Stimulated activated CD4-positive, alpha-beta T cell treated with anti-CD3 and anti-CD28 coated beads, Interleukin-1b, Interleukin-23, amount 100 ng/mL, for 1 hour (primary cell): ENCODE data around the gene ITSN1.
"Not testable (repeated sequence)": the region's sequence is repeated elsewhere in the genome, so short reads cannot be mapped to it uniquely, and the experiment has no call there.

ENCODE experiments used
- DNase-seq, 2 donors: peaks; one replicate each; pipeline ENCODE4 v3.0.0-alpha.2; 2020; ENCODE audit warnings: low read depth in 2 of 2

Gene ITSN1

GRCh38 chr21:33682992-33683627 lies 40.8 kb downstream of the ITSN1 start:
- DNase-seq = no peak

GRCh38 chr21:33684068-33684467 lies 41.8 kb downstream of the ITSN1 start:
- no peak for DNase-seq

- DNase-seq = no peak
Observed at GRCh38 chr21:33684923-33685560, 42.7 kb downstream of the ITSN1 start.

- DNase-seq = no peak
Observed at GRCh38 chr21:33685613-33686197, 43.4 kb downstream of the ITSN1 start.

GRCh38 chr21:33686386-33686785 lies 44.1 kb downstream of the ITSN1 start:
- no peak for DNase-seq

- no peak for DNase-seq
Observed at GRCh38 chr21:33687634-33688033, 45.3 kb downstream of the ITSN1 start.

GRCh38 chr21:33688353-33688752 lies 46.1 kb downstream of the ITSN1 start:
- no peak for DNase-seq

GRCh38 chr21:33690874-33691273 lies 48.6 kb downstream of the ITSN1 start:
- DNase-seq = no peak

- no peak for DNase-seq
Observed at GRCh38 chr21:33691945-33692603, 49.8 kb downstream of the ITSN1 start.

- no peak for DNase-seq
Observed at GRCh38 chr21:33695813-33696212, 53.5 kb downstream of the ITSN1 start.

GRCh38 chr21:33696465-33696864 lies 54.2 kb downstream of the ITSN1 start:
- DNase-seq = no peak

- no peak for DNase-seq
Observed at GRCh38 chr21:33698087-33698860, 56.0 kb downstream of the ITSN1 start.

- no peak for DNase-seq
Observed at GRCh38 chr21:33699277-33699676, 57.0 kb downstream of the ITSN1 start.

- no peak for DNase-seq
Observed at GRCh38 chr21:33700491-33700890, 58.2 kb downstream of the ITSN1 start.

GRCh38 chr21:33703750-33704606 lies 61.7 kb downstream of the ITSN1 start:
- no peak for DNase-seq

- no peak for DNase-seq
Observed at GRCh38 chr21:33707846-33708245, 65.5 kb downstream of the ITSN1 start.

GRCh38 chr21:33708874-33709273 lies 66.6 kb downstream of the ITSN1 start:
- no peak for DNase-seq

GRCh38 chr21:33712022-33712803 lies 69.9 kb downstream of the ITSN1 start:
- DNase-seq = no peak

GRCh38 chr21:33721081-33721480 lies 78.8 kb downstream of the ITSN1 start:
- DNase-seq = no peak

GRCh38 chr21:33729139-33729538 lies 86.8 kb downstream of the ITSN1 start:
- DNase-seq = not testable (repeated sequence)
